Lower leg skin (tissue), 3 donors: ENCODE measurements around the gene PLSCR3.

Experiments
- CTCF ChIP-seq, 3 donors: fragments of 450-650 bp; IDR thresholded peaks; one replicate each; pipeline ENCODE4 v1.5.1; 2016; ENCODE audit warnings: antibody characterized with exemption in 3 of 3, mild to moderate bottlenecking in 3 of 3, moderate library complexity in 2 of 3
- POLR2A ChIP-seq, 2 donors: fragments of 450-650 bp; IDR thresholded peaks; one replicate each; pipeline ENCODE4 v1.6.1; 2016 to 2017; ENCODE audit warnings: antibody characterized with exemption in 2 of 2, mild to moderate bottlenecking in 1 of 2, moderate library complexity in 1 of 2

- no peak for TF ChIP-seq CTCF (IDR thresholded peaks at IDR 0.05)
- TF ChIP-seq POLR2A (IDR thresholded peaks at IDR 0.05): no peak
Observed at GRCh38 chr17:7426896-7427489, 32.7 kb upstream of the PLSCR3 start.
